VCaP (cell line): Measurements from ENCODE around the gene RBM22.

Experiments used
- H3K27ac ChIP-seq: fragments of 450-650 bp; 2 replicates; pipeline ENCODE4 v1.5.1; 2017
- TF ChIP-seq, protein P1 (sequence below): fragments of 450-650 bp; conservative IDR thresholded peaks from 2 replicates; pipeline ENCODE4 v1.5.1; 2017; ENCODE audit warnings: mild to moderate bottlenecking, moderate library complexity

RBM22 gene

DNA sequence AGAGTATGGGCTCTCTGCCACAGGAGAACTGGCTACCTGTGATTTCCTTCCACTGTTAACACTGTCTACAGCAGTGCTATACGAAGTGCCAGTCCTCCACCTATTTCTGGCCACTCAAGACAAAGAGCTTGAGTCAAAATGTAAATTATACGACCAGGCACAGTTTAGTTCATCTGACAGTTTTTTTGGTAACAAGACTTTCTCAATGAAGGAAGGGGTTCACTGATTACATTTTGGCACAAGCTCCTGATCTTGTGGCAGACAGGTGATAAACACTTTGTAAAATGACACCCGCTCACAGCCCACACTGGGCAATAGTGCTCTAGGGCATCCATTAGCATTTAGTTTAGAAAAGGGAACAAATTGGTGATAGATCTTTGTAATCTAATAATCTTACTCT, 8.6 kb downstream of the RBM22 start:
- no peak overlapping the region for H3K27ac ChIP-seq
- TF ChIP-seq, protein P1, sequence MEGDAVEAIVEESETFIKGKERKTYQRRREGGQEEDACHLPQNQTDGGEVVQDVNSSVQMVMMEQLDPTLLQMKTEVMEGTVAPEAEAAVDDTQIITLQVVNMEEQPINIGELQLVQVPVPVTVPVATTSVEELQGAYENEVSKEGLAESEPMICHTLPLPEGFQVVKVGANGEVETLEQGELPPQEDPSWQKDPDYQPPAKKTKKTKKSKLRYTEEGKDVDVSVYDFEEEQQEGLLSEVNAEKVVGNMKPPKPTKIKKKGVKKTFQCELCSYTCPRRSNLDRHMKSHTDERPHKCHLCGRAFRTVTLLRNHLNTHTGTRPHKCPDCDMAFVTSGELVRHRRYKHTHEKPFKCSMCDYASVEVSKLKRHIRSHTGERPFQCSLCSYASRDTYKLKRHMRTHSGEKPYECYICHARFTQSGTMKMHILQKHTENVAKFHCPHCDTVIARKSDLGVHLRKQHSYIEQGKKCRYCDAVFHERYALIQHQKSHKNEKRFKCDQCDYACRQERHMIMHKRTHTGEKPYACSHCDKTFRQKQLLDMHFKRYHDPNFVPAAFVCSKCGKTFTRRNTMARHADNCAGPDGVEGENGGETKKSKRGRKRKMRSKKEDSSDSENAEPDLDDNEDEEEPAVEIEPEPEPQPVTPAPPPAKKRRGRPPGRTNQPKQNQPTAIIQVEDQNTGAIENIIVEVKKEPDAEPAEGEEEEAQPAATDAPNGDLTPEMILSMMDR, result no peak

DNA sequence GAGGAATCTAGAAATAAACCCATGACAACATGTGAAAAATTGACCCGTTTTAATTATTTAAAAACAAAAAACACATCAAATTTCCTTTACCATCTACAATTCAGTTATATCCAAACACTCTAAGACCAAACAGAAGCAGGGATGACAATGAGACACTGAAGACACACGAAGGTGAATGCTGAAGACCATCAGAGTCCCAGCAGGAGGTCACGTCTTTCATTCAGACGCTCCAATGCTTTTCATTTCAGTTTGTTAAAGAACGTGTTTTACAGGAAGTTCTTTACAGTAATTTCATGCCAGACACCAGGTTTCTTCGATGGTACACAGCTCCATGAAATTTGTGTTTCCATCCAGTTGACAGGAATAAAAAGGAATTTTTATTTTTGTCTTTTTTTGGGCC, 10.1 kb downstream of the RBM22 start:
- no peak overlapping the region; the same call in 1 of the 2 replicates for H3K27ac ChIP-seq
- TF ChIP-seq, protein P1, result no peak

DNA sequence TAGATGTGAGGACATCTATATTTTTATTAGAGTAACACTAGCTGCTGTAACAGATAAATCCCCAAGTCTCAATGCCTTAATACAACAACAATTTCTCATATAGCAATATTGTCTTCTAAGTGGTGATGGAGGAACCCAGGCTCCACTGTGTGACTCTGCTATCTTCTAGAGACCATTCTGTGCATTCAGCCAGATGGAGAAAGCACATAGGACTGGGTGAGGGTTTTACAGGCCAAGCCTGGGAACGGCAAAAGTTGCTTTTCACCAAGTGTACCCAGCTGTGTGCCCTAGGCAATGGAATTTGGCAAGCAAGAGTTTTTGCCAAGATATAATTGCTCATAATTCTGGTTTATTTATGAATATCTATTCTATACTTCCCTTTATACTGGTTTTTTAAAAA, 11.7 kb downstream of the RBM22 start:
- H3K27ac ChIP-seq, result no peak overlapping the region
- TF ChIP-seq, protein P1, result no peak

DNA sequence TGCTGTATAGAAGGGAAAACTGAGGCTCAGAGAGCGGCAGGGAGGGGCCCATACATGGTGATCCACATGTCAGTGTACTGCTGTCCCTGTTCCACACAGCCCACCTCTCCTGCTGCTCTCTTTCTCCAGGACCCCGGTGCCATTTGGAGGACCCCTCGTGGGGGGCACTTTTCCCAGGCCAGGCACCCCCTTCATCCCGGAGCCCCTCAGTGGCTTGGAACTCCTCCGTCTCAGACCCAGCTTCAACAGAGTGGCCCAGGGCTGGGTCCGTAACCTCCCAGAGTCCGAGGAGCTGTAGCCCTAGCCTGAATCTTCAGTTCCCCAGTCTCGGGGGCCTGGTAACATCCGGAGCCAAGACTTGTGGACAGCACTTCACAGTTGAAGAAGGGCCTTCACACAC, 24.3 kb downstream of the RBM22 start:
- TF ChIP-seq, protein P1, result no peak
- no peak overlapping the region for H3K27ac ChIP-seq

DNA sequence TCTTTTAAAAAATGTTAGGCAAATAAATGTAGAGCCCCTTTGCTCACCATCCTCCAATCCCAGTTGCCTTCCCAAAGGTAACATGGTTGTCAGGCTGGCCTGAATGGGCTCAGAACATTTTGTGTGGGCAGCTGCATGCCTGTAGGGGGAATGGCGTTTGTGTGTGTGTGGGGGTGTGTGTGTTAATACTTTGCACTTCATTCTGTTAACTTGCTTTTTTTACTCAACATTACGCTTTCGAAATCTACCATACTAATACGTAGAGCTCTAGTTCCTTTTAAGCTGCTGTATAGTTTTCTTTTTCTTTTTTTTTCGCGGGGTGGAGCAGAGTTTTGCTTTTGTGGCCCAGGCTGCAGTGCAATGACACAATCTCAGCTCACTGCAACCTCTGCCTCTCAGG, 25.8 kb downstream of the RBM22 start:
- H3K27ac ChIP-seq, result no peak overlapping the region
- TF ChIP-seq, protein P1, result no peak

DNA sequence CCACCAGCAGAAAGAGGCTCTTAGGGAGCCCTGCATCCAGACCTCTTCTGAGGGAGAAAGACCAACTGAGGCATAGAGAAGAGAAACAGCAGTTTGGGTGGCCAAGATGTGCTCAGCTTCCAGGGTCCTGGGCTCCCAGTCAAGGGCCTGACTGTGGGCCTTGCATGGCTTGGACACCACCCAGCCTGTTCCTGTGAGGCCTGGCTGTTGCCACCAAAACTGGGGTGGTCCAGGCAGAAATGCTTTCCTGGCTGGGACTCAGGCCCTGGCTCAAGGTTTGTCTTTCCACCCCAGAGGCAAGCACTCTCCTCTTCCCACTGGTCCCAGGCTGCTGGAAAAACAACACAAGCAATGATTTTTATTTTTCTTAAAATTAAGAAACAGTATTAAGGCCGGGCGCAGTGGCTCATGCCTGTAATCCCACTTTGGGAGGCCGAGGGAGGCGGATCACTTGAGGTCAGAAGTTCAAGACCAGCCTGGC, 26.5 kb downstream of the RBM22 start:
- no peak overlapping the region for H3K27ac ChIP-seq
- TF ChIP-seq, protein P1, result no peak

DNA sequence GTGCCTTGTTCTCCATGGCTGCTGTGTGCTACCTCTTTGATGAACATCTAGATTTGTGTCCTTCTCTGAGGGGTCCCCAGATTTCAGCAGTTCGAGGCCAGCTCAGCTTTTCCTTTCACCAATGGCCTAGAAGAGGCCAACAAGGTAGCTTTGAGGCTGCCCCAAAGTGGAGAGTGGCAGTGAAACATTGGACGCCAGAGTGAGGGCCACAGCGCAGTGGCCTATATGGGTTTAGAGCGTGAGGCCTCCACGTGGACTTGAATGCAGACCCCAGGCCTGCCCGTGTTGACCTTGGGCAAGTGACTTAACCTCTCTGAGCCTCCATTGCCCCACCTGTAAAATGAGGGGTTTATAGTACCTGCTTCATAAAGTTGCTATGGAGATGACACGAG, 28.0 kb downstream of the RBM22 start:
- TF ChIP-seq, protein P1, result no peak
- H3K27ac ChIP-seq, result no peak overlapping the region
